GM12878 (cell line): Measurements from ENCODE around the gene GOT2. TPM values are rescaled to one million over a fixed set of nuclear protein-coding genes. Genes with fewer than 3 reads are reported as not detected.
A peak's percentile ranks its signal among the peaks of the same experiment; 100 is the strongest.

Source experiments
- BRCA1 ChIP-seq: IDR thresholded peaks from 2 replicates; pipeline ENCODE4 v1.6.1; 2011; ENCODE audit warnings: low read depth, low read length, improper control_type of control experiment
- EP300 ChIP-seq, 2 experiments: fragments of 150-350 bp in 1 of 2; IDR thresholded peaks; 2 replicates each; pipeline ENCODE4 v1.6.1; 2011 to 2012; ENCODE audit warnings: low read depth in 2 of 2, low read length in 2 of 2, borderline replicate concordance in 1 of 2, improper control_type of control experiment in 1 of 2, inconsistent platforms in 1 of 2; ENCODE audit not compliant: control insufficient read depth in 1 of 2
- GABPA ChIP-seq: IDR thresholded peaks from 2 replicates; pipeline ENCODE4 v1.6.1; 2014; ENCODE audit warnings: antibody characterized with exemption, low read depth, mild to moderate bottlenecking, inconsistent platforms
- HDAC6 ChIP-seq: fragments of 200-600 bp; sonication (generic); IDR thresholded peaks from one replicate; pipeline ENCODE4 v1.8.0; 2017; ENCODE audit warnings: antibody characterized with exemption; ENCODE audit not compliant: unreplicated experiment
- MAX ChIP-seq: IDR thresholded peaks from 2 replicates; pipeline ENCODE4 v1.6.1; 2012; ENCODE audit warnings: low read depth, low read length, improper control_type of control experiment
- PML ChIP-seq: IDR thresholded peaks from 2 replicates; pipeline ENCODE4 v1.6.1; 2012; ENCODE audit warnings: low read length, inconsistent platforms
- RELA ChIP-seq: fragments of 450-650 bp; IDR thresholded peaks from 2 replicates; pipeline ENCODE4 v1.8.0; 2014; ENCODE audit warnings: borderline replicate concordance; ENCODE audit not compliant: partially characterized antibody
- SIX5 ChIP-seq: IDR thresholded peaks from 2 replicates; pipeline ENCODE4 v1.6.1; 2011; ENCODE audit warnings: mild to moderate bottlenecking, low read depth, low read length, moderate library complexity; ENCODE audit not compliant: severe bottlenecking
- SKIL ChIP-seq: fragments of 450-650 bp; IDR thresholded peaks from 2 replicates; pipeline ENCODE4 v1.6.1; 2017; ENCODE audit warnings: mild to moderate bottlenecking, low read depth, inconsistent platforms; ENCODE audit not compliant: poor library complexity, severe bottlenecking
- TBL1XR1 ChIP-seq: IDR thresholded peaks from 2 replicates; pipeline ENCODE4 v1.6.1; 2012; ENCODE audit warnings: low read depth, low read length, improper control_type of control experiment
- WRNIP1 ChIP-seq: IDR thresholded peaks from 2 replicates; pipeline ENCODE4 v1.6.1; 2011; ENCODE audit warnings: low read depth, low read length, improper control_type of control experiment, borderline replicate concordance
- ZNF217 ChIP-seq: fragments of 450-650 bp; IDR thresholded peaks from 2 replicates; pipeline ENCODE4 v1.6.1; 2017; ENCODE audit warnings: antibody characterized with exemption, mild to moderate bottlenecking
- ZSCAN29 ChIP-seq: fragments of 450-650 bp; IDR thresholded peaks from 2 replicates; pipeline ENCODE4 v1.6.1; 2017; ENCODE audit warnings: mild to moderate bottlenecking, moderate library complexity
- polyA plus RNA-seq, 11 experiments: library from polyadenylated mRNA; depleted of rRNA in 4 of 11; unstranded in 6 of 11; stranded (reverse) in 5 of 11; fragments of >200 nt; fragmentation: Nextera tagmentation in 4 of 11; fragmentation: Illumina TruSeq in 1 of 11; extraction: Ambion mirVana in 4 of 11; extraction: Trizol in 1 of 11; gene quantifications; 1 replicate in 1 of 11; 2 replicates in 10 of 11; pipeline versions ENCODE4 v1.2.1 to v1.2.3, GENCODE V29; 2011 to 2016; ENCODE audit warnings: inconsistent platforms in 2 of 11, missing spikeins in 2 of 11, low read depth in 1 of 11
- total RNA-seq, 4 experiments: library from RNA; depleted of rRNA in 3 of 4; stranded (reverse); fragments of >200 nt in 3 of 4; fragmentation: Illumina TruSeq in 1 of 4; extraction: Trizol in 1 of 4; gene quantifications; 2 replicates each; pipeline versions ENCODE4 v1.2.1 to v1.2.3, GENCODE V29; 2013 to 2021
- TF ChIP-seq, protein P1 (sequence below): fragments of 450-650 bp; IDR thresholded peaks from 2 replicates; pipeline ENCODE4 v1.6.1; 2016; ENCODE audit warnings: mild to moderate bottlenecking, moderate library complexity, borderline replicate concordance
- TF ChIP-seq, protein P2 (sequence below): fragments of 450-650 bp; IDR thresholded peaks from 2 replicates; pipeline ENCODE4 v1.6.1; 2017; ENCODE audit warnings: antibody characterized with exemption, mild to moderate bottlenecking, moderate library complexity

Gene GOT2
- total and polyA plus RNA-seq, 10 of the 15 experiments (the other 5 are each of a cell fraction or from before 2014, with no cell fraction given) = 41.7 to 235 (median 83.7) TPM

DNA sequence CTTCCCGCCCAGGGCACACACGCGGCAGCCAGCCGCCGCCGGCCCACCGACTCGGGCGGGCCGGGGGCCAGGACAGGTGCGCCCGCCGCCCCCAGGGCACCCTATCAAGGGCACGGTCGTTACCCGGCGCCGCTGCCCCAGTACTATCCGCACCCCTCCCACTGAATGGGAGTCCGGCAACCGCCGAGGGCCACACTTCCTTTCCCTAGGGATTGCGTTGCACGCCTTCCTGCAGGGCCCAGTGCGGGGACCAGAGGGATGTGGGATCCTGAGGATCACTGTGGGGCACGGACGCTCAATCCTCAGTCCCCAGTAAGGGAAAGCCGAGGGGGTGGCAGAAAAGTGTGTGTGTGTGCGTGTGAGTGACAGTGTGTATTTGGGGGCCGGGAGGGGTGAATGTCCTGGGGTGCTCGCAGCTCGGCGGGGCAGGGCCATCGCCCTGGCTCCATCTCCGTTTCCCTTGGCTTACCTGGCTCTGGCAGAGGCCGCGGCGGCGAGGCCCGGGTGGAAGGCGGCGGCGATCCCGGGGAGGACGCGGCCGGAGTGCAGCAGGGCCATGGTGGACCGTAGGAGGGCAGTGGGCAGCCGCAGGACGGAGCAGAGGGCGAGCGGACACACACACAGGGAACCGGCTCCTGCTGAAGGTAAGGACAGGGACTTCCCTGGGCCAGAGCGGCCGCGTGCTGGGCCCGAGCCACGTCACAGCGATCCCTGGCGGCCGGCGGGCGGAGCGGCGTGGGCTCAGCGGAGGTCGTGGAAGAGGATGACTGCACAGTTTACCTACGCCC is at the start of gene GOT2 (continued):
- TF ChIP-seq, protein P1, sequence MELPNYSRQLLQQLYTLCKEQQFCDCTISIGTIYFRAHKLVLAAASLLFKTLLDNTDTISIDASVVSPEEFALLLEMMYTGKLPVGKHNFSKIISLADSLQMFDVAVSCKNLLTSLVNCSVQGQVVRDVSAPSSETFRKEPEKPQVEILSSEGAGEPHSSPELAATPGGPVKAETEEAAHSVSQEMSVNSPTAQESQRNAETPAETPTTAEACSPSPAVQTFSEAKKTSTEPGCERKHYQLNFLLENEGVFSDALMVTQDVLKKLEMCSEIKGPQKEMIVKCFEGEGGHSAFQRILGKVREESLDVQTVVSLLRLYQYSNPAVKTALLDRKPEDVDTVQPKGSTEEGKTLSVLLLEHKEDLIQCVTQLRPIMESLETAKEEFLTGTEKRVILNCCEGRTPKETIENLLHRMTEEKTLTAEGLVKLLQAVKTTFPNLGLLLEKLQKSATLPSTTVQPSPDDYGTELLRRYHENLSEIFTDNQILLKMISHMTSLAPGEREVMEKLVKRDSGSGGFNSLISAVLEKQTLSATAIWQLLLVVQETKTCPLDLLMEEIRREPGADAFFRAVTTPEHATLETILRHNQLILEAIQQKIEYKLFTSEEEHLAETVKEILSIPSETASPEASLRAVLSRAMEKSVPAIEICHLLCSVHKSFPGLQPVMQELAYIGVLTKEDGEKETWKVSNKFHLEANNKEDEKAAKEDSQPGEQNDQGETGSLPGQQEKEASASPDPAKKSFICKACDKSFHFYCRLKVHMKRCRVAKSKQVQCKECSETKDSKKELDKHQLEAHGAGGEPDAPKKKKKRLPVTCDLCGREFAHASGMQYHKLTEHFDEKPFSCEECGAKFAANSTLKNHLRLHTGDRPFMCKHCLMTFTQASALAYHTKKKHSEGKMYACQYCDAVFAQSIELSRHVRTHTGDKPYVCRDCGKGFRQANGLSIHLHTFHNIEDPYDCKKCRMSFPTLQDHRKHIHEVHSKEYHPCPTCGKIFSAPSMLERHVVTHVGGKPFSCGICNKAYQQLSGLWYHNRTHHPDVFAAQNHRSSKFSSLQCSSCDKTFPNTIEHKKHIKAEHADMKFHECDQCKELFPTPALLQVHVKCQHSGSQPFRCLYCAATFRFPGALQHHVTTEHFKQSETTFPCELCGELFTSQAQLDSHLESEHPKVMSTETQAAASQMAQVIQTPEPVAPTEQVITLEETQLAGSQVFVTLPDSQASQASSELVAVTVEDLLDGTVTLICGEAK = no peak
- TF ChIP-seq EP300 (IDR thresholded peaks at IDR 0.05; ENCODE audit: borderline replicate concordance in 1 of 2, control insufficient read depth in 1 of 2, low read depth in 2 of 2, low read length in 2 of 2) (no peak), BRCA1 (no peak), GABPA (no peak), ZSCAN29 (no peak), MAX (peak; percentile 63; the same call in 1 of the 2 replicates), RELA (peak; percentile 74), SIX5 (peak; percentile 20), WRNIP1 (no peak), HDAC6 (no peak), TBL1XR1 (no peak), ZNF217 (no peak), SKIL (no peak), PML (no peak)
- TF ChIP-seq, protein P2, sequence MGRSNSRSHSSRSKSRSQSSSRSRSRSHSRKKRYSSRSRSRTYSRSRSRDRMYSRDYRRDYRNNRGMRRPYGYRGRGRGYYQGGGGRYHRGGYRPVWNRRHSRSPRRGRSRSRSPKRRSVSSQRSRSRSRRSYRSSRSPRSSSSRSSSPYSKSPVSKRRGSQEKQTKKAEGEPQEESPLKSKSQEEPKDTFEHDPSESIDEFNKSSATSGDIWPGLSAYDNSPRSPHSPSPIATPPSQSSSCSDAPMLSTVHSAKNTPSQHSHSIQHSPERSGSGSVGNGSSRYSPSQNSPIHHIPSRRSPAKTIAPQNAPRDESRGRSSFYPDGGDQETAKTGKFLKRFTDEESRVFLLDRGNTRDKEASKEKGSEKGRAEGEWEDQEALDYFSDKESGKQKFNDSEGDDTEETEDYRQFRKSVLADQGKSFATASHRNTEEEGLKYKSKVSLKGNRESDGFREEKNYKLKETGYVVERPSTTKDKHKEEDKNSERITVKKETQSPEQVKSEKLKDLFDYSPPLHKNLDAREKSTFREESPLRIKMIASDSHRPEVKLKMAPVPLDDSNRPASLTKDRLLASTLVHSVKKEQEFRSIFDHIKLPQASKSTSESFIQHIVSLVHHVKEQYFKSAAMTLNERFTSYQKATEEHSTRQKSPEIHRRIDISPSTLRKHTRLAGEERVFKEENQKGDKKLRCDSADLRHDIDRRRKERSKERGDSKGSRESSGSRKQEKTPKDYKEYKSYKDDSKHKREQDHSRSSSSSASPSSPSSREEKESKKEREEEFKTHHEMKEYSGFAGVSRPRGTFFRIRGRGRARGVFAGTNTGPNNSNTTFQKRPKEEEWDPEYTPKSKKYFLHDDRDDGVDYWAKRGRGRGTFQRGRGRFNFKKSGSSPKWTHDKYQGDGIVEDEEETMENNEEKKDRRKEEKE = no peak
